T47D (cell line): ENCODE data around the gene COL8A2.

Experiments
- DNase-seq, 2 experiments: peaks; one replicate each; pipeline versions ENCODE4 v3.0.0 to v3.0.0-alpha.2; 2011 to 2012; ENCODE audit warnings: low read depth in 1 of 2, low spot score in 1 of 2
- JUND ChIP-seq: IDR thresholded peaks from 2 replicates; pipeline ENCODE4 v1.6.1; 2012; ENCODE audit warnings: low read depth
- in situ Hi-C: cut with HindIII; loops from 2 replicates; pipeline ENCODE4 v1.10.0; 2016; ENCODE audit warnings: low sequenced_read_pairs, low pct_unique_long_range_greater_than_20kb

Gene COL8A2

GRCh38 chr1:36125129-36125991 lies at the start of gene COL8A2:
Gene COL8A2, minus strand, starts transcription at chr1:36125222. Its CDS starts 24,980 bp downstream, at chr1:36100242.
- no peak for TF ChIP-seq JUND
- DNase-seq: no peak
- in situ Hi-C loops: no loop called here

- no peak for DNase-seq
- no peak for TF ChIP-seq JUND
- in situ Hi-C loops: no loop called here
Observed at GRCh38 chr1:36174713-36175112, 49.7 kb upstream of the COL8A2 start.

GRCh38 chr1:36172983-36173382 lies 48.0 kb upstream of the COL8A2 start:
- DNase-seq: no peak
- in situ Hi-C loops: no loop called here
- no peak for TF ChIP-seq JUND

- in situ Hi-C loops: no loop called here
- no peak for DNase-seq
- no peak for TF ChIP-seq JUND
Observed at GRCh38 chr1:36172017-36172747, 47.2 kb upstream of the COL8A2 start.

GRCh38 chr1:36170643-36171412 lies 45.8 kb upstream of the COL8A2 start:
- DNase-seq: no peak
- no peak for TF ChIP-seq JUND
- in situ Hi-C loops: no loop called here

GRCh38 chr1:36168514-36168913 lies 43.5 kb upstream of the COL8A2 start:
- in situ Hi-C loops: no loop called here
- DNase-seq: no peak
- no peak for TF ChIP-seq JUND

- in situ Hi-C loops: no loop called here
- DNase-seq: no peak
- TF ChIP-seq JUND: no peak
Observed at GRCh38 chr1:36166938-36167905, 42.2 kb upstream of the COL8A2 start.

GRCh38 chr1:36166136-36166535 lies 41.1 kb upstream of the COL8A2 start:
- in situ Hi-C loops: no loop called here
- no peak for TF ChIP-seq JUND
- DNase-seq: no peak

- DNase-seq: no peak
- in situ Hi-C loops: no loop called here
Observed at GRCh38 chr1:36165145-36165544, 40.1 kb upstream of the COL8A2 start.

GRCh38 chr1:36164361-36164760 lies 39.3 kb upstream of the COL8A2 start:
- no peak for DNase-seq
- TF ChIP-seq JUND: no peak
- in situ Hi-C loops: no loop called here

More at GRCh38 chr1:36165145-36165544, 40.1 kb upstream of the COL8A2 start:
- no peak for TF ChIP-seq JUND

GRCh38 chr1:36163426-36163825 lies 38.4 kb upstream of the COL8A2 start:
- TF ChIP-seq JUND: no peak
- in situ Hi-C loops: no loop called here
- DNase-seq: peak in 1 of 2 experiments; percentile 35
